Kidney (tissue), 14 donors: Measurements from ENCODE around the gene SLC7A14. TPM values are rescaled to one million over a fixed set of nuclear protein-coding genes. Genes with fewer than 3 reads are reported as not detected.
A peak's percentile ranks its signal among the peaks of the same experiment; 100 is the strongest.

Experiments
- DNase-seq, 5 donors: peaks; one replicate each; pipeline ENCODE4 v3.0.0-alpha.2; 2013 to 2020
- FAIRE-seq: peaks from 2 replicates; lab custom pipeline; 2012; peaks lifted over from hg19 to GRCh38; lab: Jason Lieb, UNC
- H3K27ac ChIP-seq, 2 donors: one replicate each; pipeline ENCODE4 v1.7.0; 2013; ENCODE audit warnings: low read depth in 2 of 2, low read length in 2 of 2, inconsistent platforms in 1 of 2
- H3K27me3 ChIP-seq: one replicate; pipeline ENCODE4 v1.7.1; 2013; ENCODE audit warnings: low read length, inconsistent platforms; ENCODE audit not compliant: control insufficient read depth, insufficient read depth
- H3K36me3 ChIP-seq, 3 donors: one replicate each; pipeline versions ENCODE4 v1.7.0 to v1.7.1; 2013; ENCODE audit warnings: low read length in 3 of 3, control low read depth in 1 of 3, inconsistent platforms in 1 of 3; ENCODE audit not compliant: insufficient read depth in 3 of 3, control insufficient read depth in 2 of 3
- H3K4me1 ChIP-seq, 3 donors: one replicate each; pipeline versions ENCODE4 v1.7.0 to v1.7.1; 2013; ENCODE audit warnings: low read length in 3 of 3, inconsistent platforms in 1 of 3, low read depth in 1 of 3; ENCODE audit not compliant: control insufficient read depth in 2 of 3, insufficient read depth in 2 of 3
- H3K4me3 ChIP-seq, 3 donors: one replicate each; pipeline versions ENCODE4 v1.7.0 to v1.8.1; 2013; ENCODE audit warnings: low read length in 3 of 3, control low read depth in 1 of 3, inconsistent platforms in 1 of 3
- H3K9ac ChIP-seq, 3 donors: one replicate each; pipeline versions ENCODE4 v1.7.0 to v1.7.1; 2013; ENCODE audit warnings: low read length in 3 of 3, control low read depth in 1 of 3, inconsistent platforms in 1 of 3
- H3K9me3 ChIP-seq, 3 donors: one replicate each; pipeline versions ENCODE4 v1.7.0 to v1.7.1; 2013; ENCODE audit warnings: low read length in 3 of 3, control low read depth in 1 of 3, inconsistent platforms in 1 of 3; ENCODE audit not compliant: control insufficient read depth in 2 of 3, insufficient read depth in 1 of 3
- CTCF ChIP-seq: IDR thresholded peaks from 3 replicates; pipeline ENCODE4 v1.5.1; 2012; ENCODE audit warnings: mild to moderate bottlenecking, moderate library complexity, borderline replicate concordance; ENCODE audit not compliant: insufficient read depth; ENCODE audit errors: extremely low read depth
- intact Hi-C: fragments of 100-400 bp; cut with DNase I; formaldehyde crosslinking; loops from one replicate; pipeline ENCODE4 v1.11.1; 2022
- polyA plus RNA-seq: library from polyadenylated mRNA; stranded (reverse); fragments of 350-450 nt; fragmentation: Illumina TruSeq; extraction: RNeasy Lipid Tissue Mini Kit (QIAGEN cat#74804); gene quantifications from one replicate; pipeline ENCODE4 v1.2.3, GENCODE V29; 2014; ENCODE audit warnings: low read depth, low replicate concordance; ENCODE audit not compliant: insufficient read depth
- total RNA-seq: library from RNA; stranded (reverse); fragmentation: NEBNext Ultra II Directional; extraction: Animal tissue kit (Norgen Biotek cat#: 25700); gene quantifications from one replicate; pipeline ENCODE4 v1.2.1, GENCODE V29; 2021
- donor health status: control.
- donor health status: control.
- donor health status: control.
- donor health status: control.
- donor health status: control.
- donor health status: DM: yes; HTN: yes; CAD: no.
- donor health status: Normal renal cell carcinoma (clear cell type).

The SLC7A14 gene
- total and polyA plus RNA-seq, 2 donors from 2014 or later, result 0.04 TPM; not detected in 1

GRCh38 chr3:170599091-170599490 lies 13.2 kb upstream of the SLC7A14 start:
- Histone ChIP-seq H3K36me3 (no peaks in the 10 kb centered on the region), H3K27me3 (no peaks in the 10 kb centered on the region), H3K9me3 (no peaks in the 10 kb centered on the region), H3K4me3 (no peak overlapping the region), H3K4me1 (no peaks in the 10 kb centered on the region), H3K27ac (no peak overlapping the region), H3K9ac (no peak overlapping the region)
- no peak for TF ChIP-seq CTCF
- FAIRE-seq (no peak), DNase-seq (no peak)
- intact Hi-C loops, result no loop called here

DNA sequence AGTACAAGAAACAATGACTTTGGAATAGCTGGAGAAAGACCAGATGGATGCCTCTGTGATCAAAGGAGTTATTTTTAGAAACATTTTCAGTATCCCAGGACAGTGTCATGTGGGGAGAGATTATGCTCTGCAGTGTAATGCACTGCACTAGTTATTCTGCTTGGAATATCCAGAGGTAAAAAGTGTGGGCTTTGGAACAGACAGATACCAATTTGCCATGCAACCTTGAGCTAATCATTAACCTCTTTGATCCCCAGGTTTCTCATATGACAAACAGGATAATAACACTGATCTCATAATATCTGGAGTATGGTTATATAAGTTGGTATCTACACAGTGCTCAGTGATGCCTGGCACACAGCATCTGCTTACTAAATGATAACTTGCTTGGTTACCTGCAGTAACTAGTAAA lies 12.2 kb upstream of the SLC7A14 start:
- no peak for FAIRE-seq
- no peak for TF ChIP-seq CTCF
- H3K27ac ChIP-seq, result no peak overlapping the region
- peak in 1 of 5 donors; percentile 30 for DNase-seq
- no peaks in the 10 kb centered on the region for H3K36me3 ChIP-seq
- no peaks in the 10 kb centered on the region for H3K27me3 ChIP-seq
- no peaks in the 10 kb centered on the region for H3K9me3 ChIP-seq
- intact Hi-C loops, result no loop called here
- no peak overlapping the region for H3K9ac ChIP-seq
- no peaks in the 10 kb centered on the region for H3K4me1 ChIP-seq
- no peak overlapping the region for H3K4me3 ChIP-seq

GRCh38 chr3:170594528-170594927 lies 8.7 kb upstream of the SLC7A14 start:
- FAIRE-seq, result no peak
- TF ChIP-seq CTCF, result no peak
- intact Hi-C loops, result no loop called here
- no peak overlapping the region for H3K9ac ChIP-seq
- no peaks in the 10 kb centered on the region for H3K27me3 ChIP-seq
- no peaks in the 10 kb centered on the region for H3K4me1 ChIP-seq
- DNase-seq, result no peak
- H3K9me3 ChIP-seq, result no peaks in the 10 kb centered on the region
- H3K27ac ChIP-seq, result no peak overlapping the region
- no peaks in the 10 kb centered on the region for H3K36me3 ChIP-seq
- H3K4me3 ChIP-seq, result no peak overlapping the region

DNA sequence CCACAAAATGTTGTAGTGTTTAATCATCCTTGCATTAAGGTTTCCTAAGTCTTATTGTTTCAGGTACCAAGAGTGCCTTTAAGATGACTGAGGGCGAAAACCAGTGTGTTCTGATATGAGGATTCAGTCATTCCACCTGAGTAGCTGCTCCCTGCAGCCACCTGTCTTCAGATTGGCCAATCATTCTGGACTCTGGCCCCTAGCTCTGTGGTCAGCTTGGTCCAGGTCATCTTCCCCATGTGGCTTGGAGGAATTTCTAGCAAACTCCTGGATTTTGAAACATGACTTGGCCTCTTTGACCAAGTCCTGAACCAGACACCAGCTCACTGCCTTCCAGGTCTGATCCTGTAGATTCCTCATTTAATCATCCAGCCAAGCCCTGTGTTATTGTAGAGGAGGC lies 7.8 kb upstream of the SLC7A14 start:
- no peaks in the 10 kb centered on the region for H3K9me3 ChIP-seq
- no peaks in the 10 kb centered on the region for H3K36me3 ChIP-seq
- no peaks in the 10 kb centered on the region for H3K27me3 ChIP-seq
- no peaks in the 10 kb centered on the region for H3K4me1 ChIP-seq
- FAIRE-seq, result no peak
- intact Hi-C loops, result no loop called here
- no peak for DNase-seq
- no peak for TF ChIP-seq CTCF
- no peak overlapping the region for H3K27ac ChIP-seq
- H3K9ac ChIP-seq, result no peak overlapping the region
- H3K4me3 ChIP-seq, result no peak overlapping the region
